NCI-H526 treated with DMSO at 0.1 percent for 48 hours (cell line): Measurements from ENCODE around the gene CDC6.

Experiments
- DNase-seq: peaks from one replicate; lab custom pipeline; 2025; lab: John Stamatoyannopoulos, UW

The CDC6 gene

DNA sequence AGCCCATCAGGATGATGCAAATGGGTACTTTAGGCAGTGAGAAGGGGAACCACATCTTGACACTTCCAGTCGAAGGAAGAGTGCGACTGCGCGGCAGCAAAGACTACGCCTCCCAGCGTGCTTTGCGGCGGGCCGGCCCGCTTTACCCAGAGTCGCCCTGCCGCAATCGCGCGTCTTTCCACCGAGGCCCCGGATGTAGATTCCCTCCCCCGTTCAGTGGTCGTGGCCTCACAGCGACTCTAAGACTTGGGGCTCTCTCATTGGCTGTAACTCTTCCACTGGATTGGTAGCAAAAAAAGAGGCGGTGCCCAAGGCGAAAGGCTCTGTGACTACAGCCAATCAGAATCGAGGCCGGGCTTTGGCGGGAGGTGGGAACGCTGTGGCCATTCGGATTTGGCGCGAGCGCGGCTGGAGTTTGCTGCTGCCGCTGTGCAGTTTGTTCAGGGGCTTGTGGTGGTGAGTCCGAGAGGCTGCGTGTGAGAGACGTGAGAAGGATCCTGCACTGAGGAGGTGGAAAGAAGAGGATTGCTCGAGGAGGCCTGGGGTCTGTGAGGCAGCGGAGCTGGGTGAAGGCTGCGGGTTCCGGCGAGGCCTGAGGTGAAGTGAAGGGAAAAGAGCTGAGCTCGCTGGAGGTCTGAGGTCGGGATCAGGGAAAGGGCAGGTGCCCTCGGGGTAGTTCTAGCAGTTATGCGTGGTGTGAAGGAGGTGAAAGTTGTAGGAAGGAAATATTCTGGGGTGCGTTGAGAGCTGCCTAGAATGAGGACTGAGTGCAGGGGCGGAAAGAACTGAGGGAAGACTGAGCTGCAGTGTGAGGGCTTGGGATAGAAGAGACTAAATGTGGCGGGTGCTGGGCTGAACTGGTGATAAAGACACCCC is at the start of gene CDC6:
CDC6 (plus strand) TSS at position 386 of the 876 bp plus-strand sequence. CDS start 1,542 bp downstream, outside the sequence.
- peak; percentile 99 for DNase-seq

DNA sequence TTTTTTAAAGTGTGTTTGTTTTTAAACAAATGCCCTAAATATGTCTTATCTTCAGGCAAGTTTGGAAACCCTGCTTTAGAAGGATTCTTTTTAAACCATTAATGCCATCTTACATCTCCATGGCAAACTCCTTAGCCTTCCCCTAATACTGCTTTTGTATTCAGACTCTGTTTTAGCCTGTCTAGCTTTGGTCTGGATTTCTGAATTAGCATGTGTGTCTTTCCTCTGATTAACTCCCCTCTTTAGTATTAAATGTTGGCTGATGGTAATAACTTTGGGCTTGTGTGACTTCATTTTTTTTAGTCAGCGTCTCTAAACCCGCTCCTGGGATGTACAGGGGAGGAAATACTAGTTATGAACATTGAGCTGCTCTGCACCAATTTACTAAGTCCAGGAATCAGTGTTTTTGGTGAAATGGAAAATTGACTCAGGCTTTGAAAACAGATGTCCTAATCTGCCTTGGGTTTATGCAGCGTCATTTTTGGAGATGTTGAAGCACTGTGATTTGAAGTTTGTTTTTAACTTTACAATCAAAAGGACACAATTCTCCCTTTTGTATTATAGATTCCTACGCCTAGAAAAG is 46.3 kb upstream of the CDC6 start:
- DNase-seq, result no peak

DNA sequence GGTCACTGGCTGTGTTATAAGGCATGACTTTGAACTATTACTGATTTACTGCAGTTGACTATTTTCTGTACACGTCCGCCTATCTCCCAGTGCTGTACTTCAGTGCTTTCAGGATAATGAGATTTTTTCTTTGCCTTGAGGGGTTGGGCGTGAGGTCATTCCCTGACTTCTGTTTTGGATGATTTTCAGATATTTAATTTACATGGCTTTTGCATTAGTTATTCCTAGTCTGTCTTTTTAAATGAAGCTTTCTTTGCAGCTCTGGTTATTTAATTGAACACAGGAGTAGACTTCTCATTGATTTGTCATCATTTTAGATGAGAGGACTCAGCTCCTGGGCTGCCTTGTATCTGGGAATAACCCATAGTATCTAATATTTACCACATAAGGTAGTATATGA is 44.9 kb upstream of the CDC6 start:
- no peak for DNase-seq

GRCh38 chr17:40243761-40244160 is 43.9 kb upstream of the CDC6 start:
- no peak for DNase-seq

GRCh38 chr17:40244255-40244654 is 43.4 kb upstream of the CDC6 start:
- DNase-seq, result no peak

DNA sequence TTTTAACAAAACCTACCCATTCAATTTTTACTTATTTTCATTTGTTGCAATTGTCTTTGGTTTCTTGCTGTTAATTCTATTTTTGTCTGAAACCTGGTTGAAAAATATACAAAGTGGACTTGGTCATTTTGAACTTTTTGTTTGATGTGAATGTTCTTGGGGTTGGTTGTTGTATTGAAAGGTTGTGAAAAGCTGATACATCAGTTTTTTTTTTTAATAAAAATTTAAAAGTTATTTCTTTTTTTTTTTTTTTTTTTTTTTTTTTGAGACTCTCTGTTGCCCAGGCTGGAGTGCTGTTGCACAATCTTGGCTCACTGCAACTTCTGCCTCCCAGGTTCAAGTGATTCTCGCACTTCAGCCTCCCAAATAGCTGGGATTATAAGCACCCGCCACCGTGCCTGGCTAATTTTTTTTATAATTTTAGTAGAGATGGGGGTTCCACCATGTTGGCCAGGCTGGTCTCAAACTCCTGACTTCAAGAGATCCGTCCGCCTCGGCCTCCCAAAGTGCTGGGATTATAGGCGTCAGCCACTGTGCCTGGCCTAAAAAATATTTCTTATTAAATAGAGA is 39.7 kb upstream of the CDC6 start:
- no peak for DNase-seq

DNA sequence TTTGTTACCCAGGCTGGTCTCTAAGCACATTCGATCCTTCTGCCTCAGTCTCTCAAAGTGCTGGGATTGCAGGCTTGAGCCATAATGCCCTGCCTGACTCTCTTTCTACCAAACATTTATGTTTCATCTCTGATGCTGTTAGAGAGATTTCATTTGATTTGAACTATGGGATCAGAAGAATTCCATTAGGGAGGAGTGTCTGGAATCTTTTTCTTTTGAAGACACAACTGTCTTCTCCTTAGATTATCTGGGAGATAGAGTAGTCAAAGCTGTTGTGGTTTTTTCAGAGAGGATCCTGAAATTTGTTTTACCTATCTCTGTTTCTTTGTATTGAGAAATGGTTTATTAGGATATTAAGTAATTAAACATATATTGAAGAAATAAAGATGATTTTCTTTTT is 39.2 kb upstream of the CDC6 start:
- no peak for DNase-seq

DNA sequence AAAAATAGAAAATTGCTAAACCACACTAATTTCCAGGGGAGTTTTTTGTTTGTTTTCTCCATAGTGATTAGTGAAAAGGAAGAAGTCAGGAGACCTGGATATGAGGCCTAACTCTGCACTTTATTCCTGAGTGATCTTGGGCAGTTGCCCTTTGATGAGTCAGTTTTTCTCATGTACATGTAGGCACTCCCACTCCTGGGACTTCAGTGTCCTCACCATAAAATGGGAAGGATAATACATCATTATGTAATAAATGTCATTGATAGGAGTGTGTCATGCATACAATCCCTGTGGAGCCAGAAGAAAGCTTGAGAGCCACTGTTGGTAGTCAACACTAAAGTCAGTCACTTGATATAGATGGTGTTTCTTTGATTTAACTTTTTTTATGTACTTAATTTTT is 36.1 kb upstream of the CDC6 start:
- DNase-seq, result no peak

DNA sequence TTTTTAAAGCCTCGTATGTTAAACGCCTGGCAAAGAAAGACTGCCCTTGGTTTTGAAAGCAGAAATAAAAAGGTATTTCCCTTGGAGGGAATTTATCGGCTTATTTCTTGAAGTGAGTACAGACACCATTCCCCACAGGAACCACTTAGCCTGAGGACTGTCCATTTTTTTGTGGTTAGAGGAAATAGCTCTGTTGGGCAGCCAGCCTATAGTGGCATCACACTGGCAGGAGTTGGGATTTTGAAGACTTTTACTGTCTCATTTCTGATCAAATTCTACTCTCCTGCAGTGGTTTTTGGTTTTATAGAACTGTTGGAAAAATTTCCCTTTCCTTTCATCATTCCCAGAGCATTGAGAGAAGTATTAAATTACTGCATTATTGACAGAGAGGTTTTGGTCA is 34.1 kb upstream of the CDC6 start:
- no peak for DNase-seq

GRCh38 chr17:40259505-40259904 is 28.2 kb upstream of the CDC6 start:
- DNase-seq, result no peak

- no peak for DNase-seq
Measured at GRCh38 chr17:40260528-40260927, 27.2 kb upstream of the CDC6 start.

DNA sequence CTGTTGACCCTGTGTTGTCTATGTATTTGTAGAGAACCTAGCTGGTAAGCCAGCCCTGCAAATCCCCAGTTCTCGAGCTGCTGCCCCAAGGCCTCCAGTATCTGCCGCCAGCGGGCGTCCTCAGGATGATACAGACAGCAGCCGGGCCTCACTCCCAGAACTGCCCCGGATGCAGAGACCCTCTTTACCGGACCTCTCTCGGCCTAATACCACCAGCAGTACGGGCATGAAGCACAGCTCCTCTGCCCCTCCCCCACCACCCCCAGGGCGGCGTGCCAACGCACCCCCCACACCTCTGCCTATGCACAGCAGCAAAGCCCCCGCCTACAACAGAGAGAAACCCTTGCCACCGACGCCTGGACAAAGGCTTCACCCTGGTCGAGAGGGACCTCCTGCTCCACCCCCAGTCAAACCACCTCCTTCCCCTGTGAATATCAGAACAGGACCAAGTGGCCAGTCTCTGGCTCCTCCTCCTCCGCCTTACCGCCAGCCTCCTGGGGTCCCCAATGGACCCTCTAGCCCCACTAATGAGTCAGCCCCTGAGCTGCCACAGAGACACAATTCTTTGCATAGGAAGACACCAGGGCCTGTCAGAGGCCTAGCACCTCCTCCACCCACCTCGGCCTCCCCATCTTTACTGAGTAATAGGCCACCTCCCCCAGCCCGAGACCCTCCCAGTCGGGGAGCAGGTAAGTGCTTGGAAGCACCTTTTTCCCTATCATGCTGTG is 23.1 kb upstream of the CDC6 start:
- DNase-seq, result no peak

DNA sequence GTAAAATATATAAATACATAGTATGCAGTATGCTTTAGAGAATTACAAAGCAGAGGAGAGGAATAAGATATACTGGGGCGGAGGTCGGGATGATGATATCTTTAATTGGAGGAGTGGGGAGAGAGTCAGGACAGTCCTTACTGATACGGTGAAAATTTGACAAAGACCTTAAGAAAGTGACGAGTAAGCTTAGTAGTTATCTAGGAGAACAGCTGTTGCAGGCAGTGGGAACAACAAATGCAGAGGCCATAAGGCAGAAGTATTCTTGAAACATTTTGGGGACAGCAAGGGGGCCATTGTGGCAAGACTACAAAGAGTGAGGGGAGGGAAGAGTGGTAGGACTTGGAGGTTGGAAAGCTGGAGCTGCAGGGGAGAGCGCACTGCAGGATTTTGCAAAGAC is 22.3 kb upstream of the CDC6 start:
- DNase-seq, result no peak

DNA sequence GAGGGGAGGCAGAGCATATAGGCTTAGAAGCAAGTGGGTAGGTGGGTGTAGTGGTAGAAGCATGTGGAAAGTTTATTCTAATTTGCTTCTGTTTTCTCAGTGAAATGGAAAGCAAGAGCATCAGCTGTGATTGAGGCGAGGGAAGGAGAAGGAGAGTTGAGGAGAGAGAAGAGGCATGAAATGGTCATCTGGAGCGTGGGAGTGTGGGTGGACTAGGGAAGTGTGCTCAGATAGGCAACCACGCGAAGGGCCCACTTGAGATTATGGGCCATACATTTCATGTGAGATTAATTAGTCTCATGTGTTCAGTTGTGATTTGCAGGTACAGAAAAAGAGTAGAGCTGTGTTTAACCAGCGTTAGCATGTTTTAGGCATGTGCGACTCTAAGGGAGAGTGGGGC is 20.8 kb upstream of the CDC6 start:
- DNase-seq, result no peak

DNA sequence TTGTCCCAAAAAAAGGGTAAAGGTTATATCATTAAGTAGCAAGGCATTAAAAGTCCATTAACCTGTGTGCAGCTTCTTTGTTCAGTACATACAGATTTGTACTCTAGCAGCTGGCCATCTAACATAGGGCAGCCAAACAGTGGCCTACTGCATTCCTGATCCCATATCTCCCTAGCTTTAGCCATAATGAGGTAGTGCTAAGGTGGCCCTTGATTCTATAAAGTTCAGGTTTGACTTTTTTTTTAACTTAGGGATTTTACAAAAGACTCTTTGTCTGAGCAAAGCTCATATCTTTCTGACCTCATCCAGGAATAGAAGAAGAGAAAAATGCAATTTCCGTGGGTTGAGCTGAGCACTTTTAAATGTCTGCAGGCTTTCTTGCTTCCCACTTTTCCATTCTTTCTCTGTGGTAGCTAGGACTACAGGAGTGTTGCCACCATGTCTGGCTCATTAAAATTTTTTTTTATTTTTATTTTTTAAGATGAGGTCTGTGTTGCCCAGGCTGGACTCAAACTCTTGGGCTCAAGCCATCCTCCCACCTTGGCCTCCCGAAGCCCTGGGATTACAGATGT is 19.5 kb upstream of the CDC6 start:
- no peak for DNase-seq

DNA sequence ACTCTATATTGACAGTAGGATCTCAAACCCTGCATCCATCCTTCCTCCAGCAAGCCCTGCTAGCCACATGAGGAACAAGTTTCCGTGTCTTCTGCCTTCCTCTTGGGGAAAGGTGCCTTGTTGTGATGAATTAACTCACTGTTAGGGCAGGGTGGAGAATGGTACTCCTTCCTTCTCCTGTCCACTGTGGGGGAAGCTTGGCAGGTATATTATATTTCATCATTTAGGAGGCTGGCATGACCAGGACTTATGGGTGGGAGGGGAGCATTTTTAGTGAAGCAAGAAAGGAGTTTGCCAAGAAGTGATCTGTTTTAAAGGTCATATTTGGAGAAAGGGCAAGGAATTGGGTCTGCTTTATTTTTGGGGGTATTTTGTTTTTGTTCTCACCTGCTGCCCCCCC is 9.3 kb upstream of the CDC6 start:
- DNase-seq, result no peak

DNA sequence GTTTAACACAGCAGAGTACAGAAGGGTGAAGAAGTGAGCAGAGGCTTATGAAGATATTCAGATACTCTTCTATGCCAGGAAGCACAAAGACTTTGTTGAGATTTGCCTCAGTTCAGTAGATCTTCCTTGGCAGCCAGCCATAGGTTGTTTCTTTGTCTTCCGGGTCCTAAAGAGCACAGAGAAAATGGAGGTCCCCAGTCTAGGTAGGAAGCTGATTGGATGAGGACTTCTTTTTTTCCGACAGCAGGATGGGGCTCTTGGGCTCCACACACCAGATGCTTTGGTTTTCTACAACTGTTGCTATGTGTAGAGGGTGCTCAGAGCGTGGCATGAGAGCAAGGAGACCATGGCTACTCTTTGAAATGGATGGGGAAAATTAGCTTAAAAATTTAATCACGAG is 8.3 kb upstream of the CDC6 start:
- DNase-seq, result no peak

DNA sequence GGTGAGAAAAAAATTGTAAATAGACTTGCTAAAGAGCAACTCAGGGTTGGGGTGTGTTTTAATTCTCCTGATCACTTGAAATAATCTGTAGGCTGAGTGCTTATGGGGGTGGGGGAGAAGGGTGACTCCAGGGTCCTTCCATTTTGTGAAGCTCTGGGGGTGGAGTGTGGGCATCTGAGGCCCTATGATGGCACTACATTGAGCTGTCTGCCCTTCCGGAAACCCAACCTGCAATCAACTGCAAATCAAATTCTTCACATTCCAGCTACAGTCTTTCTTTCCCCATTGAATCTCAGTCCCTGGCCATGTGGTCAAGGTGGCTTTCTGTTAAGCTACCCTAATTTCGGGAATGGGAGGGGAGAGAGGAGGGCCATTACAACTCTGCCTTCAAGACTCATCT is 6.0 kb upstream of the CDC6 start:
- no peak for DNase-seq

DNA sequence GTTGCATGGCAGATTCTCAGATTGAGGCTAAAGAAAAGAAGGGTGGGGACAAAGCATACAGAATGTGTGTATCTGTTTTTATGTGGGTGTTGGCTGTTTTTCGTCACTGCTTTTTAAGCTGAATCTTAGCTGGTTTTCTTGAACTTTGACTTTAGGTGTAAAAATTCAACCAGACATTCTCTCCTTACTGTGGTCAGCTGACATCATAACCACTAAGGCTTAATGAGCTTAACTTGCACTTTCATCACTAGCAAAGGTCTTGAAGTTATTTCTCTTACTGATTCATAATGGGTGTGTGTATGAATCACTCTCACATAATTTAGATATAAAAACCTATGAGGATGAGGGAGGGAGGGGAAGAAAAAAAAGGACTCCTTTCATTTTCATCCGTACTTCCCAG is 4.0 kb upstream of the CDC6 start:
- no peak for DNase-seq

DNA sequence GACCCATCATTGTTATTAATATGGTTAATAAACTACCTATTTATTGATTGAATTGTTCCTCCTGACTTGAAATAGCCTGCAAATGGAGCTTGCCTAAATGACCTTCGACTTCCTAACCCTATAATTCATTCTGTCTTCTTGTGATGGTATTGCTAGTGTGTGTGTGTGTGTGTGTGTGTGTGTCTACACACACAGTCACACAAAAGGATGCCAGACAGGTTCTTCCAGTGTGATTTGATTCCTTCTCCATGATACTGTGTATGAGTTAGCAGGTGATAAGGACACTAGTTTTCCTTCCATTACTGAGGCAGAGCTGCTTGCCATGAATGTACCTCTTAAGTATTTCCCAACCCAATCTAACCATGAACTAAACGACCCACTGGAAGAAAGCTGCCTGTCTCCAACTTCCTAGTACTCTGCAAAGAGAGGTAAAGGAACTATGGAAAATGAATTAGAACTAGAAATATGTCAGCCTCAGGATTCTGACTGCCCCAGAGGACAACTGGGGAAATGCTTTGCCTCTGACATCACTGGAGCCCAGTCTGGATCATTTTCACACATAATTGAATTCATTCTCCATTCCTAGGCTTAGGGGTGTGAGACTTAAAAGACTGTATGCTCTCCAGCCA is 3.5 kb upstream of the CDC6 start:
- DNase-seq, result no peak

DNA sequence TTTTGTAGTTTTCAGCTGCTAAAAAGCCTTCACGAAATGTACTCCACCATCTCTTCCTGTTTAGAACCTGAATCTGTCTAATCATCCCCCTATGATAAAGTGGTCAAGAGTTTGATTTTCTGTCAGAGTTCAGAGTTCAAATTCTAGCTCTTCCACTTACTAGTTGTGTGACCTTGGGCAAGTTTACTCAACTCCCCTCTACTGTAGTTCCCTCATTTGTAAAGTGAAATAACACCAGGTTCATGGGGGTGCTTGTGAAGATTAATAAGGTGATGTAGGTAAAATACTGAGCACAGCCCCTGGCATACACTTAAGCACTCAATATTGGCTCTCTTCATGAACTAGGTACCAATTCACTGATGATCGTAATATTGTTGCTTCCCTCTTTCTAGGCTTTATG is 1.2 kb upstream of the CDC6 start:
- no peak for DNase-seq

GRCh38 chr17:40287159-40287493 is 553 bp upstream of the CDC6 start:
- no peak for DNase-seq
